Right atrium auricular region (tissue), 2 donors: Measurements from ENCODE around the gene UBXN7. TPM values are rescaled to one million over a fixed set of nuclear protein-coding genes. Genes with fewer than 3 reads are reported as not detected.
"Not testable (repeated sequence)": the region's sequence is repeated elsewhere in the genome, so short reads cannot be mapped to it uniquely, and the experiment has no call there.

Experiments
- DNase-seq: peaks from one replicate; pipeline ENCODE4 v3.0.0-alpha.2; 2019; ENCODE audit warnings: low spot score
- H3K27ac ChIP-seq, 2 donors: fragments of 200-600 bp; sonication (generic); 1 replicate in 1 of 2; 2 replicates in 1 of 2; pipeline ENCODE4 v1.5.1; 2016 to 2019
- H3K27me3 ChIP-seq, 2 donors: fragments of 200-600 bp; sonication (generic); one replicate each; pipeline versions ENCODE4 v1.5.1 to v1.6.0; 2017 to 2019
- H3K36me3 ChIP-seq: fragments of 200-600 bp; sonication (generic); one replicate; pipeline ENCODE4 v1.5.1; 2016
- H3K4me1 ChIP-seq, 2 donors: fragments of 200-600 bp; sonication (generic); one replicate each; pipeline versions ENCODE4 v1.5.1 to v1.6.0; 2017 to 2019
- H3K4me3 ChIP-seq, 2 donors: fragments of 200-600 bp; sonication (generic); 1 replicate in 1 of 2; 2 replicates in 1 of 2; pipeline ENCODE4 v1.5.1; 2017 to 2019; ENCODE audit warnings: mild to moderate bottlenecking in 1 of 2, moderate library complexity in 1 of 2
- H3K9me3 ChIP-seq, 2 donors: fragments of 200-600 bp; sonication (generic); one replicate each; pipeline ENCODE4 v1.5.1; 2019
- total RNA-seq, 2 donors: library from RNA; depleted of rRNA; stranded (reverse); fragments of >200 nt; gene quantifications; one replicate each; pipeline ENCODE4 v1.1.0, GENCODE V29; 2016
- TF ChIP-seq, protein P1 (sequence below), 2 donors: fragments of 200-600 bp; sonication (generic); IDR thresholded peaks; one replicate each; pipeline ENCODE4 v1.5.1; 2019; ENCODE audit warnings: antibody characterized with exemption in 2 of 2

UBXN7 gene
- total RNA-seq, 2 donors from 2014 or later, result 10.5 to 13.3 TPM

DNA sequence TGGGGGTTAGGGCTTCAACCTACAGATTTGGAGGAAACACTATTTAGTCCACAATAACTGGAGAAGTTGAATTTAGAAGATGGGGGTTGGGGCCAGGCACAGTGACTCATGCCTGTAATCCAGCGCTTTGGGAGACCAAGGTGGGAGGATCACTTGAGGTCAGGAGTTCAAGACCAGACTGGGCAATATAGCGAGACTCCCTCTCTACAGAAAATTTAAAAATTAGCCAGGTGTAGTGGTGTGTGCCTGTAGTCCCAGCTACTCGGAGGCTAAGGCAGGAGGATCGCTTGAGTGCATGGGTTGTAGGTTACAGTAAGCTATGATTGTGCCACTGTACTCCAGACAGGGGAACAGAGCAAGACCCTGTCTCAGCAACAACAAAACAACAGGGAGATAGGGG is 109.2 kb downstream of the UBXN7 start:
- Histone ChIP-seq H3K27ac (no peak overlapping the region), H3K36me3 (no peaks in the 10 kb centered on the region), H3K4me1 (no peaks in the 10 kb centered on the region), H3K4me3 (no peak overlapping the region), H3K27me3 (no peaks in the 10 kb centered on the region), H3K9me3 (no peaks in the 10 kb centered on the region)
- TF ChIP-seq, protein P1, sequence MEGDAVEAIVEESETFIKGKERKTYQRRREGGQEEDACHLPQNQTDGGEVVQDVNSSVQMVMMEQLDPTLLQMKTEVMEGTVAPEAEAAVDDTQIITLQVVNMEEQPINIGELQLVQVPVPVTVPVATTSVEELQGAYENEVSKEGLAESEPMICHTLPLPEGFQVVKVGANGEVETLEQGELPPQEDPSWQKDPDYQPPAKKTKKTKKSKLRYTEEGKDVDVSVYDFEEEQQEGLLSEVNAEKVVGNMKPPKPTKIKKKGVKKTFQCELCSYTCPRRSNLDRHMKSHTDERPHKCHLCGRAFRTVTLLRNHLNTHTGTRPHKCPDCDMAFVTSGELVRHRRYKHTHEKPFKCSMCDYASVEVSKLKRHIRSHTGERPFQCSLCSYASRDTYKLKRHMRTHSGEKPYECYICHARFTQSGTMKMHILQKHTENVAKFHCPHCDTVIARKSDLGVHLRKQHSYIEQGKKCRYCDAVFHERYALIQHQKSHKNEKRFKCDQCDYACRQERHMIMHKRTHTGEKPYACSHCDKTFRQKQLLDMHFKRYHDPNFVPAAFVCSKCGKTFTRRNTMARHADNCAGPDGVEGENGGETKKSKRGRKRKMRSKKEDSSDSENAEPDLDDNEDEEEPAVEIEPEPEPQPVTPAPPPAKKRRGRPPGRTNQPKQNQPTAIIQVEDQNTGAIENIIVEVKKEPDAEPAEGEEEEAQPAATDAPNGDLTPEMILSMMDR (IDR thresholded peaks at IDR 0.05), result no peak
- no peak for DNase-seq

DNA sequence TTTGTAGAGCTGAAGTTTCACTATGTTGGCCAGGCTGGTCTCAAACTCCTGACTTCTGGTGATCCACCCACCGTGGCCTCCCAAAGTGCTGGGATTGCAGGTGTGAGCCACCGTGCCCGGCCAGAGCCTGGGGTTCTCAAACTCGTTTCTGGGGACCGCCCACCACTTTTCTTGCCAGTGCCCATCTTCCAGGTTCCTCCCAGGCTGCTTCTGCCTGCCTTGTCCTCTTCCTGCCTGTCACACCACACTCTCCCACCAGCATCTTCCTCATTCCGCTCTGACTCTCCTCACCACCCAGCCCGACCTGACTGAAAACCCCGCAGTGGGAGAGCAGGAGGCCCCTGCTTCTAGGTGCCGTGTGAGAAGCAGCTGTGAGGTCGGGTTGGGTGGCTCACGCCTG is 111.1 kb downstream of the UBXN7 start:
- Histone ChIP-seq H3K36me3 (no peaks in the 10 kb centered on the region), H3K27me3 (no peaks in the 10 kb centered on the region), H3K4me3 (no peak overlapping the region), H3K4me1 (no peaks in the 10 kb centered on the region), H3K27ac (no peak overlapping the region), H3K9me3 (no peaks in the 10 kb centered on the region)
- no peak for DNase-seq
- TF ChIP-seq, protein P1 (IDR thresholded peaks at IDR 0.05), result no peak

DNA sequence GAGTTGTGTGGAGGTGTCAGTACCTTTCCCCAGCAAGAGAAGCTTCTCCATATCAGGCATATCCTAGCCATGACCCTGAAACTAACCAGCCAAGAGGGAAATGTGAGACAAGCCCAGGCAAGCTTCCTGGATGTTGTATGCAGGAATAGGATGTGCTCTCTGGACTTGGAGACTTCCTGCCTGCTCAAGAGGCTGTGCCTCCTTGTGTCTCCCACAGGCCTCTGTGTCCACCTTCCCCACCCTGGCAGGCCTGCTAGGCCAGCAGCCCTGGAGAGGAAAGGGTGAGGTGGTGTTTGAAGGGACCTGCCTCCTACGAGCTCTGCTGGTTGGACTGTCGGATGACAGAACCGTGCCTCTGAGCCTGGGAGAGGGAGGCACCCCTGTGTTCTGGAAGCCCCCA is 112.1 kb downstream of the UBXN7 start:
- Histone ChIP-seq H3K36me3 (no peaks in the 10 kb centered on the region), H3K27me3 (no peaks in the 10 kb centered on the region), H3K27ac (no peak overlapping the region), H3K4me1 (no peaks in the 10 kb centered on the region), H3K9me3 (no peaks in the 10 kb centered on the region), H3K4me3 (no peak overlapping the region)
- no peak for DNase-seq
- TF ChIP-seq, protein P1 (IDR thresholded peaks at IDR 0.05), result no peak

DNA sequence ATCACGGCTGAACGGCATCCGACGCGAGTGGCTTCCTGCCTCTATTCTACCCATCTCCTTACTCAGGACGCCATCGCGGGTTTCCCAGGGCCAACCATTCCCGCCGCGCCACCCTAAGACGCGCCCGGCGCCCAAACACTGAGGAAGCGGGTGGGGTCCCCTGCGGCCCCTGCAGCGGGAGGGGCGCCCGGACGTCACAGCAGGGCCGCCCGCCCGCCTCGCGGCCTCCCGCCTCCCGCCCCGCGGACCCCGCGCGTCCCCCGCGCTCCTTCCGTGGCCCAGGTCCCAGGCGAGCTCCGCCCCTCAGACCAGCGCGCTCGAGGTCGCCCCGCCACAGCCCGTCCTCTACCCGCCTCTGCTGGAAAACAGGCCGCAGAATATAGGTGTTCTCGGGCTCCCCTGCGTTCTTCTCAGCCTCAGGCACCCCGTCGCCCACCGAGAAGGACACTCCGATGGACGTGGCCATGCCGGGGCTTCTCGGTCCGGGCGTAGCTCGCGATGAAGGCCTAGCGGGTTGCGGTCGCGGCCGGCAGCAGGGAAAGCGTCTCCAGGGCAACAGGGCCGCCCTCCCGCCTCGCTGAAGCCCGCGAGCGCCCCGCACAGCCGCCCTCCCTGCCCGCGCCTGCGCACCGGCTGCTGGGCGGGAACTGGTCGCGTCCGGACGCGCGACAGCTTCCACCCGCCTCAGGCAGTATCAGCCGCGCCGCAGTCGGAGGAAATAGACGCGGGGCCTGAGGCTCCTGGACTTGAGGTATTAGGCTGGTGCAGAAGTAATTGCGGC is 114.3 kb downstream of the UBXN7 start, which contains the start of gene DYNLT2B:
TSS of gene DYNLT2B (minus strand) at position 554 of the 781 bp plus-strand sequence. CDS start at position 466, 88 bp downstream.
- peak within 1 kb of the TSS; percentile 82 to 90 for H3K4me3 ChIP-seq
- H3K27me3 ChIP-seq, result no peaks in the 10 kb centered on the region
- no peaks in the 10 kb centered on the region for H3K36me3 ChIP-seq
- TF ChIP-seq, protein P1 (IDR thresholded peaks at IDR 0.05), result peak in 1 of 2 donors; percentile 22
- H3K9me3 ChIP-seq, result no peaks in the 10 kb centered on the region
- peak within 1 kb of the TSS; percentile 90 to 96 for H3K27ac ChIP-seq
- DNase-seq, result peak; percentile 81
- H3K4me1 ChIP-seq, result no peaks in the 10 kb centered on the region

DNA sequence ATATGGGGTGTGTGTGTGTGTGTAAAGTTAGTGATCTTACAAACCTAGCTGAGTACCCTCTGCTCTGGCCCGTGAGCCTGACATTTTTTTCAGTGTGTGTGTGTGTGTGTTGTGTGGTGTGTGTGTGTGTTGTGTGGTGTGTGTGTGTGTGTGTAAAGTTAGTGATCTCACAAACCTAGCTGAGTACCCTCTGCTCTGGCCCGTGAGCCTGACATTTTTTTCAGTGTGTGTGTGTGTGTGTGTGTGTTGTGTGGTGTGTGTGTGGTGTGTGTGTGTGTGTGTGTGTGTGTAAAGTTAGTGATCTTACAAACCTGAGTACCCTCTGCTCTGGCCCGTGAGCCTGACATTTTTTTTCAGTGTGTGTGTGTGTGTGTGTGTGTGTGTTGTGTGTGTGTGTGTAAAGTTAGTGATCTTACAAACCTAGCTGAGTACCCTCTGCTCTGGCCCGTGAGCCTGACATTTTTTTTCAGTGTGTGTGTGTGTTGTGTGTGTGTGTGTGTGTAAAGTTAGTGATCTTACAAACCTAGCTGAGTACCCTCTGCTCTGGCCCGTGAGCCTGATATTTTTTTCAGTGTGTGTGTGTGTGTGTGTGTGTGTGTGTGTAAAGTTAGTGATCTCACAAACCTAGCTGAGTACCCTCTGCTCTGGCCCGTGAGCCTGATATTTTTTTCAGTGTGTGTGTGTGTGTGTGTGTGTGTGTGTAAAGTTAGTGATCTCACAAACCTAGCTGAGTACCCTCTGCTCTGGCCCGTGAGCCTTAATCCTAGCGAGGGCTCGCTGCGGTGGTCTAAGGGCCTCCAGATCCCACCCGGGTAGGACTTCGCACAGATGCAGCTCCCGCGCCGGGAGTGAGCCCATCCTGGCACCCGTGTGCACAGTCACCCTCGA is 115.2 kb downstream of the UBXN7 start:
- H3K4me1 ChIP-seq, H3K36me3 ChIP-seq, DNase-seq, H3K27me3 ChIP-seq, H3K9me3 ChIP-seq: not testable (repeated sequence)
- peak overlapping the region; percentile 90 to 96 for H3K27ac ChIP-seq
- H3K4me3 ChIP-seq, result peak overlapping the region; percentile 82 to 90

DNA sequence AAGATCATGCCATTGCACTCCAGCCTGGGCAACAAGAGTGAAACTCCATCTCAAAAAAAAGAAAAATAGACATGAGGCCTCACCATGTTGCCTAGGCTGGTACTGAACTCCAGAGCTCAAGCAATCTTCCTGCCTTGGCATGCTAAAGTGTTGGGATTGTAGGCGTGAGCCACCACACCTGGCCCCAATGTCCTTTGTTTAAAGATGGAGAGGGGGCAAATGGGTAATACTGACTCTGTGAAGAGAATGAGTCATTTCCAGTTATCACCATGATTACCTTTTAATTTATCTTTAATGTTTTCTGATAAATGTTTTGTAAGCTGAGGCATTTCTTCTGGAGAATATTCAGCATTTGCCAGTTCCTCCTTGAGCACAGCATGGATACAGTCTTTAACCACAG is 116.4 kb downstream of the UBXN7 start:
- H3K4me3 ChIP-seq, result no peak overlapping the region
- TF ChIP-seq, protein P1 (IDR thresholded peaks at IDR 0.05), result no peak
- H3K27me3 ChIP-seq, result no peaks in the 10 kb centered on the region
- no peaks in the 10 kb centered on the region for H3K9me3 ChIP-seq
- DNase-seq, result no peak
- H3K4me1 ChIP-seq, result no peaks in the 10 kb centered on the region
- no peaks in the 10 kb centered on the region for H3K36me3 ChIP-seq
- H3K27ac ChIP-seq, result no peak overlapping the region
